Fibroblast of mammary gland (primary cell): Measurements from ENCODE around the gene STARD10.
A peak's percentile ranks its signal among the peaks of the same experiment; 100 is the strongest.

Source experiments
- DNase-seq: peaks from one replicate; pipeline ENCODE4 v3.0.0-alpha.2; 2010; ENCODE audit warnings: low read depth
- H3K4me3 ChIP-seq: 2 replicates; pipeline ENCODE4 v1.5.1; 2011; ENCODE audit warnings: low read depth, mild to moderate bottlenecking, low read length, moderate library complexity; ENCODE audit not compliant: control insufficient read depth
- CTCF ChIP-seq: conservative IDR thresholded peaks from 2 replicates; pipeline ENCODE4 v1.5.1; 2011; ENCODE audit warnings: low read depth, low read length, inconsistent platforms; ENCODE audit not compliant: control insufficient read depth, insufficient read depth

Gene STARD10

GRCh38 chr11:72773291-72773690, 20.6 kb downstream of the STARD10 start:
- no peak overlapping the region for H3K4me3 ChIP-seq
- TF ChIP-seq CTCF = no peak
- peak; percentile 86 for DNase-seq

GRCh38 chr11:72772059-72772458, 21.8 kb downstream of the STARD10 start:
- H3K4me3 ChIP-seq = no peak overlapping the region
- no peak for DNase-seq
- TF ChIP-seq CTCF = no peak

GRCh38 chr11:72771507-72771906, 22.3 kb downstream of the STARD10 start:
- DNase-seq = peak; percentile 50
- TF ChIP-seq CTCF = no peak
- no peak overlapping the region for H3K4me3 ChIP-seq

- TF ChIP-seq CTCF = no peak
- no peak for DNase-seq
- H3K4me3 ChIP-seq = no peak overlapping the region
Observed at GRCh38 chr11:72770799-72771198, 23.0 kb downstream of the STARD10 start.

- no peak overlapping the region for H3K4me3 ChIP-seq
- DNase-seq = no peak
- TF ChIP-seq CTCF = no peak
Observed at GRCh38 chr11:72769680-72770079, 24.2 kb downstream of the STARD10 start.

GRCh38 chr11:72768581-72768980, 25.3 kb downstream of the STARD10 start:
- TF ChIP-seq CTCF = no peak
- no peak overlapping the region for H3K4me3 ChIP-seq
- DNase-seq = no peak
